C4-2B (cell line): Measurements from ENCODE around the gene PDCD1.

Experiments
- CTCF ChIP-seq: fragments of 450-650 bp; conservative IDR thresholded peaks from 2 replicates; pipeline ENCODE4 v1.5.1; 2017; ENCODE audit warnings: mild to moderate bottlenecking
- ZFX ChIP-seq: fragments of 450-650 bp; IDR thresholded peaks from 2 replicates; pipeline ENCODE4 v1.6.1; 2017

- TF ChIP-seq CTCF (no peak), ZFX (no peak)
Measured at GRCh38 chr2:241852981-241853631, 5.6 kb downstream of the PDCD1 start.
